WTC11 (cell line): ENCODE results near the gene ZNF429. TPM values are rescaled to one million over a fixed set of nuclear protein-coding genes. Genes with fewer than 3 reads are reported as not detected.
A peak's percentile ranks its signal among the peaks of the same experiment; 100 is the strongest.

Experiments
- ATAC-seq: fragments of 200-7000 bp; cut with Tn5 transposase; 2 replicates; pipeline ENCODE4 v1.10.0; 2021; ENCODE audit warnings: mild to moderate bottlenecking, moderate library complexity
- CTCF ChIA-PET: fragments of 300-600 bp; sonication (Branson Sonifier 250); formaldehyde crosslinking; loops from one replicate; lab custom pipeline; 2021; ENCODE audit warnings: antibody characterized with exemption; lab: Charles Lee
- POLR2A ChIA-PET: fragments of 350-600 bp; sonication (Branson Sonifier 250); formaldehyde crosslinking; loops from one replicate; lab custom pipeline; 2021; ENCODE audit warnings: antibody characterized with exemption; lab: Charles Lee
- DNase-seq: peaks from one replicate; pipeline ENCODE4 v3.0.0; 2021; ENCODE audit warnings: low spot score
- H3K27ac Mint-ChIP-seq: 2 replicates; pipeline ENCODE4 v1.8.0; 2021; ENCODE audit warnings: mixed read lengths
- H3K27me3 Mint-ChIP-seq: 2 replicates; pipeline ENCODE4 v1.8.0; 2021; ENCODE audit warnings: low read depth, mild to moderate bottlenecking, moderate library complexity, mixed read lengths
- H3K36me3 Mint-ChIP-seq: 2 replicates; pipeline ENCODE4 v1.8.0; 2021; ENCODE audit warnings: mixed read lengths
- H3K4me1 Mint-ChIP-seq: 2 replicates; pipeline ENCODE4 v1.8.0; 2022; ENCODE audit warnings: mixed read lengths
- H3K4me3 Mint-ChIP-seq: 2 replicates; pipeline ENCODE4 v1.8.0; 2021; ENCODE audit warnings: mild to moderate bottlenecking, moderate library complexity, mixed read lengths
- H3K9me3 Mint-ChIP-seq: 2 replicates; pipeline ENCODE4 v1.8.0; 2021; ENCODE audit warnings: mixed read lengths
- ETV6 ChIP-seq: sonication (generic); formaldehyde crosslinking; IDR thresholded peaks from 2 replicates; pipeline ENCODE4 v1.8.1; 2022; ENCODE audit warnings: mild to moderate bottlenecking, missing genetic modification reagents
- KAT7 ChIP-seq: sonication (generic); formaldehyde crosslinking; IDR thresholded peaks from 2 replicates; pipeline ENCODE4 v1.8.1; 2023; ENCODE audit warnings: missing genetic modification reagents, mild to moderate bottlenecking, borderline replicate concordance
- NFATC4 ChIP-seq: fragments of 250-450 bp; sonication (Bioruptor Pico); IDR thresholded peaks from 2 replicates; pipeline ENCODE4 v1.9.0; 2021; ENCODE audit warnings: mild to moderate bottlenecking
- NFE2L1 ChIP-seq: sonication (generic); formaldehyde crosslinking; IDR thresholded peaks from 2 replicates; pipeline ENCODE4 v1.8.1; 2023; ENCODE audit warnings: missing genetic modification reagents
- PRRX2 ChIP-seq: fragments of 250-450 bp; sonication (Bioruptor Pico); IDR thresholded peaks from 2 replicates; pipeline ENCODE4 v1.8.0; 2021; ENCODE audit warnings: mild to moderate bottlenecking
- RORB ChIP-seq: fragments of 250-450 bp; sonication (Bioruptor Pico); IDR thresholded peaks from 2 replicates; pipeline ENCODE4 v1.9.0; 2021; ENCODE audit warnings: mild to moderate bottlenecking
- SMAD4 ChIP-seq: sonication (generic); formaldehyde crosslinking; IDR thresholded peaks from 2 replicates; pipeline ENCODE4 v1.8.0; 2022; ENCODE audit warnings: mild to moderate bottlenecking, missing genetic modification reagents
- SP1 ChIP-seq: sonication (generic); formaldehyde crosslinking; conservative IDR thresholded peaks from 2 replicates; pipeline ENCODE4 v1.8.1; 2022; ENCODE audit warnings: missing genetic modification reagents
- ZBTB21 ChIP-seq: sonication (generic); formaldehyde crosslinking; IDR thresholded peaks from 2 replicates; pipeline ENCODE4 v1.8.1; 2023; ENCODE audit warnings: mild to moderate bottlenecking, missing genetic modification reagents, borderline replicate concordance
- ZNF138 ChIP-seq: sonication (generic); formaldehyde crosslinking; conservative IDR thresholded peaks from 2 replicates; pipeline ENCODE4 v1.8.1; 2022; ENCODE audit warnings: mild to moderate bottlenecking, moderate library complexity, missing genetic modification reagents
- ZNF263 ChIP-seq: sonication (generic); formaldehyde crosslinking; IDR thresholded peaks from 2 replicates; pipeline ENCODE4 v1.8.1; 2022; ENCODE audit warnings: low read depth, mild to moderate bottlenecking, moderate library complexity, missing genetic modification reagents
- total RNA-seq: library from RNA; stranded (reverse); gene quantifications from 3 replicates; pipeline ENCODE4 v1.2.3, GENCODE V29; 2021
- TF ChIP-seq, protein P1 (sequence below): fragments of 200-600 bp; IDR thresholded peaks from 2 replicates; pipeline ENCODE4 v1.8.0; 2022; ENCODE audit warnings: antibody characterized with exemption
- TF ChIP-seq, protein P2 (sequence below): sonication (generic); formaldehyde crosslinking; IDR thresholded peaks from 2 replicates; pipeline ENCODE4 v1.8.1; 2022; ENCODE audit warnings: missing genetic modification reagents, borderline replicate concordance
- TF ChIP-seq, protein P3 (sequence below): fragments of 250-450 bp; sonication (Bioruptor Pico); IDR thresholded peaks from 2 replicates; pipeline ENCODE4 v1.8.0; 2021; ENCODE audit warnings: mild to moderate bottlenecking
- TF ChIP-seq, protein P4 (sequence below): sonication (generic); formaldehyde crosslinking; IDR thresholded peaks from 2 replicates; pipeline ENCODE4 v1.8.1; 2022; ENCODE audit warnings: low read depth, mild to moderate bottlenecking, moderate library complexity, missing genetic modification reagents, borderline replicate concordance
- TF ChIP-seq, protein P5 (sequence below): sonication (generic); formaldehyde crosslinking; IDR thresholded peaks from 2 replicates; pipeline ENCODE4 v1.8.1; 2023; ENCODE audit warnings: mild to moderate bottlenecking, missing genetic modification reagents, borderline replicate concordance
- TF ChIP-seq, protein P6 (sequence below): sonication (generic); formaldehyde crosslinking; IDR thresholded peaks from 2 replicates; pipeline ENCODE4 v1.8.0; 2022; ENCODE audit warnings: mild to moderate bottlenecking, missing genetic modification reagents
- TF ChIP-seq, protein P7 (sequence below): sonication (generic); formaldehyde crosslinking; IDR thresholded peaks from 2 replicates; pipeline ENCODE4 v1.8.1; 2023; ENCODE audit warnings: mild to moderate bottlenecking, missing genetic modification reagents
- TF ChIP-seq, protein P8 (sequence below): fragments of 250-450 bp; sonication (Bioruptor Pico); IDR thresholded peaks from 2 replicates; pipeline ENCODE4 v1.9.0; 2021; ENCODE audit warnings: mild to moderate bottlenecking

Gene ZNF429
- total RNA-seq, 1 experiment from 2014 or later, result 9.2 TPM

DNA sequence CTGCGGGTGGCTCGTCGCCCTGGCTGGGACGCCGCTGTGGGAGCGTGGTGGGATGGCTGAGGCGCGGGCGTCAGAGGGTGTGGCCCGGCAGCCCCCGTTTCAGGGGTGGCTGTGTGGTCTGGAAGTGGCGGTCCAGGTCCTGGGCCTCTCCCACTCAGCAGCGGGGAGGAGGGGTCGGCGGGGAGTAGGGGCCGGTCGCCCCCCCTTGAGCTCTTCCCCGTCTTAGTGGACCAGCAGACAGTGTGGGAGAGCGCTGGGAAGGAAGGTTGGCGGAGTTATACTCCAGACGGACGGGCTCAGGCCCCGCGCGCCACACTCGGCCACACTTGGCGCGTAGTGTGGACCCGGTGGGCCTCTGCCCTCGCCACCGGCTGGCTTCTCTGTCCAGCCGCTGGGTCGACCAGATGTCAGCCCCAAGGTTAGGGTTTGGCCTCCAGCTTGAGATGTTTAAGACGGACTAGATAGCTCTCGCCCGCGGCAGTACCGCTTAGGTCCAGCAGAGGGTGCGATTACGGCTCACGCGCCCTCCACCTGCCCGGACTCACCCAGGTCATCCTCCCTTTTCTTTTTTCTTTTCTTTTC, 21.7 kb upstream of the ZNF429 start:
- DNase-seq (peak; percentile 86), ATAC-seq (peak; percentile 85)
- Mint-ChIP-seq H3K4me3 (no peak overlapping the region), H3K4me1 (no peaks in the 10 kb centered on the region), H3K9me3 (peaks cover 49% of the 10 kb centered on the region), H3K27me3 (peaks cover 6% of the 10 kb centered on the region), H3K36me3 (peaks cover 45% of the 10 kb centered on the region), H3K27ac (no peak overlapping the region)
- ChIA-PET POLR2A (interaction anchor here (0.6 to 2.0 kb wide), 5 partner anchors 9 to 921 kb away, joined by 3 to 8 read pairs (median 5); partner anchors contain the start of genes ZNF429 and ZNF708), CTCF (interaction anchor here (0.6 to 2.0 kb wide), 42 partner anchors 9 to 1010 kb away, joined by 3 to 23 read pairs (median 4); partner anchors contain the start of genes ZNF429, ZNF430, ZNF431 and ZNF493)
- TF ChIP-seq, protein P1, sequence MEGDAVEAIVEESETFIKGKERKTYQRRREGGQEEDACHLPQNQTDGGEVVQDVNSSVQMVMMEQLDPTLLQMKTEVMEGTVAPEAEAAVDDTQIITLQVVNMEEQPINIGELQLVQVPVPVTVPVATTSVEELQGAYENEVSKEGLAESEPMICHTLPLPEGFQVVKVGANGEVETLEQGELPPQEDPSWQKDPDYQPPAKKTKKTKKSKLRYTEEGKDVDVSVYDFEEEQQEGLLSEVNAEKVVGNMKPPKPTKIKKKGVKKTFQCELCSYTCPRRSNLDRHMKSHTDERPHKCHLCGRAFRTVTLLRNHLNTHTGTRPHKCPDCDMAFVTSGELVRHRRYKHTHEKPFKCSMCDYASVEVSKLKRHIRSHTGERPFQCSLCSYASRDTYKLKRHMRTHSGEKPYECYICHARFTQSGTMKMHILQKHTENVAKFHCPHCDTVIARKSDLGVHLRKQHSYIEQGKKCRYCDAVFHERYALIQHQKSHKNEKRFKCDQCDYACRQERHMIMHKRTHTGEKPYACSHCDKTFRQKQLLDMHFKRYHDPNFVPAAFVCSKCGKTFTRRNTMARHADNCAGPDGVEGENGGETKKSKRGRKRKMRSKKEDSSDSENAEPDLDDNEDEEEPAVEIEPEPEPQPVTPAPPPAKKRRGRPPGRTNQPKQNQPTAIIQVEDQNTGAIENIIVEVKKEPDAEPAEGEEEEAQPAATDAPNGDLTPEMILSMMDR, result peak; percentile 80
- TF ChIP-seq, protein P2, sequence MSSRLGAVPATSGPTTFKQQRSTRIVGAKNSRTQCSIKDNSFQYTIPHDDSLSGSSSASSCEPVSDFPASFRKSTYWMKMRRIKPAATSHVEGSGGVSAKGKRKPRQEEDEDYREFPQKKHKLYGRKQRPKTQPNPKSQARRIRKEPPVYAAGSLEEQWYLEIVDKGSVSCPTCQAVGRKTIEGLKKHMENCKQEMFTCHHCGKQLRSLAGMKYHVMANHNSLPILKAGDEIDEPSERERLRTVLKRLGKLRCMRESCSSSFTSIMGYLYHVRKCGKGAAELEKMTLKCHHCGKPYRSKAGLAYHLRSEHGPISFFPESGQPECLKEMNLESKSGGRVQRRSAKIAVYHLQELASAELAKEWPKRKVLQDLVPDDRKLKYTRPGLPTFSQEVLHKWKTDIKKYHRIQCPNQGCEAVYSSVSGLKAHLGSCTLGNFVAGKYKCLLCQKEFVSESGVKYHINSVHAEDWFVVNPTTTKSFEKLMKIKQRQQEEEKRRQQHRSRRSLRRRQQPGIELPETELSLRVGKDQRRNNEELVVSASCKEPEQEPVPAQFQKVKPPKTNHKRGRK (CRISPR knock-in tag), result peak; percentile 95
- TF ChIP-seq, protein P3, sequence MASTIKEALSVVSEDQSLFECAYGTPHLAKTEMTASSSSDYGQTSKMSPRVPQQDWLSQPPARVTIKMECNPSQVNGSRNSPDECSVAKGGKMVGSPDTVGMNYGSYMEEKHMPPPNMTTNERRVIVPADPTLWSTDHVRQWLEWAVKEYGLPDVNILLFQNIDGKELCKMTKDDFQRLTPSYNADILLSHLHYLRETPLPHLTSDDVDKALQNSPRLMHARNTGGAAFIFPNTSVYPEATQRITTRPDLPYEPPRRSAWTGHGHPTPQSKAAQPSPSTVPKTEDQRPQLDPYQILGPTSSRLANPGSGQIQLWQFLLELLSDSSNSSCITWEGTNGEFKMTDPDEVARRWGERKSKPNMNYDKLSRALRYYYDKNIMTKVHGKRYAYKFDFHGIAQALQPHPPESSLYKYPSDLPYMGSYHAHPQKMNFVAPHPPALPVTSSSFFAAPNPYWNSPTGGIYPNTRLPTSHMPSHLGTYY (CRISPR knock-in tag), result no peak

DNA sequence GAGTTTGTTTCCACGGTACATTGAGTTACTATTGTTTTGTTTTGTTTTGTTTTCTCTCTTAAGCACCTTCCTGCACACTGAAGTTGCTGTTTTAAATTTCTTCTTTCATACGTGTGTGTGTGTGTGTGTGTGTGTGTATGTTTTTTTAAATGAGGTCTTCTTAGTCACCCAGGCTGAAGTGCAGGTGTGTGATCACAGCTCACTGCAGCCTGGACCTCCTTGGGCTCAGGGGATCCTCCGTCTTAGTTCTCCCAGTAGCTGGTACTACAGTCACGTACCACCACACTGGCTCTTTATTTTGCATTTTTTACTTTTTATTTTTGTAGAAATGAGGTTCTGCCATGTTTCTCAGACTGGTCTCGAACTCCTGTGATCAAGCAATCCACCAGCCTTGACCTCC, 20.8 kb upstream of the ZNF429 start:
- H3K4me1 Mint-ChIP-seq, result no peaks in the 10 kb centered on the region
- H3K4me3 Mint-ChIP-seq, result no peak overlapping the region
- peaks cover 50% of the 10 kb centered on the region for H3K36me3 Mint-ChIP-seq
- peaks cover 55% of the 10 kb centered on the region for H3K9me3 Mint-ChIP-seq
- POLR2A ChIA-PET, result no interaction called here
- ATAC-seq, result no peak
- CTCF ChIA-PET, result interaction anchor here (0.7 to 2.0 kb wide), 5 partner anchors 10 to 626 kb away, joined by 3 to 23 read pairs (median 6); partner anchors contain the start of gene ZNF708
- H3K27me3 Mint-ChIP-seq, result peaks cover 6% of the 10 kb centered on the region
- H3K27ac Mint-ChIP-seq, result no peak overlapping the region
- no peak for DNase-seq
- TF ChIP-seq, protein P4, sequence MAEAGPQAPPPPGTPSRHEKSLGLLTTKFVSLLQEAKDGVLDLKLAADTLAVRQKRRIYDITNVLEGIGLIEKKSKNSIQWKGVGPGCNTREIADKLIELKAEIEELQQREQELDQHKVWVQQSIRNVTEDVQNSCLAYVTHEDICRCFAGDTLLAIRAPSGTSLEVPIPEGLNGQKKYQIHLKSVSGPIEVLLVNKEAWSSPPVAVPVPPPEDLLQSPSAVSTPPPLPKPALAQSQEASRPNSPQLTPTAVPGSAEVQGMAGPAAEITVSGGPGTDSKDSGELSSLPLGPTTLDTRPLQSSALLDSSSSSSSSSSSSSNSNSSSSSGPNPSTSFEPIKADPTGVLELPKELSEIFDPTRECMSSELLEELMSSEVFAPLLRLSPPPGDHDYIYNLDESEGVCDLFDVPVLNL (CRISPR knock-in tag), result no peak
- TF ChIP-seq ZNF138 (CRISPR knock-in tag) (no peak), ZBTB21 (CRISPR knock-in tag) (no peak), NFATC4 (CRISPR knock-in tag) (no peak), SMAD4 (no peak), KAT7 (CRISPR knock-in tag) (no peak), RORB (CRISPR knock-in tag) (no peak), ETV6 (CRISPR knock-in tag) (no peak), NFE2L1 (CRISPR knock-in tag) (no peak), PRRX2 (no peak), ZNF263 (CRISPR knock-in tag) (no peak), SP1 (CRISPR knock-in tag) (no peak)
- TF ChIP-seq, protein P5, sequence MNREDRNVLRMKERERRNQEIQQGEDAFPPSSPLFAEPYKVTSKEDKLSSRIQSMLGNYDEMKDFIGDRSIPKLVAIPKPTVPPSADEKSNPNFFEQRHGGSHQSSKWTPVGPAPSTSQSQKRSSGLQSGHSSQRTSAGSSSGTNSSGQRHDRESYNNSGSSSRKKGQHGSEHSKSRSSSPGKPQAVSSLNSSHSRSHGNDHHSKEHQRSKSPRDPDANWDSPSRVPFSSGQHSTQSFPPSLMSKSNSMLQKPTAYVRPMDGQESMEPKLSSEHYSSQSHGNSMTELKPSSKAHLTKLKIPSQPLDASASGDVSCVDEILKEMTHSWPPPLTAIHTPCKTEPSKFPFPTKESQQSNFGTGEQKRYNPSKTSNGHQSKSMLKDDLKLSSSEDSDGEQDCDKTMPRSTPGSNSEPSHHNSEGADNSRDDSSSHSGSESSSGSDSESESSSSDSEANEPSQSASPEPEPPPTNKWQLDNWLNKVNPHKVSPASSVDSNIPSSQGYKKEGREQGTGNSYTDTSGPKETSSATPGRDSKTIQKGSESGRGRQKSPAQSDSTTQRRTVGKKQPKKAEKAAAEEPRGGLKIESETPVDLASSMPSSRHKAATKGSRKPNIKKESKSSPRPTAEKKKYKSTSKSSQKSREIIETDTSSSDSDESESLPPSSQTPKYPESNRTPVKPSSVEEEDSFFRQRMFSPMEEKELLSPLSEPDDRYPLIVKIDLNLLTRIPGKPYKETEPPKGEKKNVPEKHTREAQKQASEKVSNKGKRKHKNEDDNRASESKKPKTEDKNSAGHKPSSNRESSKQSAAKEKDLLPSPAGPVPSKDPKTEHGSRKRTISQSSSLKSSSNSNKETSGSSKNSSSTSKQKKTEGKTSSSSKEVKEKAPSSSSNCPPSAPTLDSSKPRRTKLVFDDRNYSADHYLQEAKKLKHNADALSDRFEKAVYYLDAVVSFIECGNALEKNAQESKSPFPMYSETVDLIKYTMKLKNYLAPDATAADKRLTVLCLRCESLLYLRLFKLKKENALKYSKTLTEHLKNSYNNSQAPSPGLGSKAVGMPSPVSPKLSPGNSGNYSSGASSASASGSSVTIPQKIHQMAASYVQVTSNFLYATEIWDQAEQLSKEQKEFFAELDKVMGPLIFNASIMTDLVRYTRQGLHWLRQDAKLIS, result no peak
- TF ChIP-seq, protein P6, sequence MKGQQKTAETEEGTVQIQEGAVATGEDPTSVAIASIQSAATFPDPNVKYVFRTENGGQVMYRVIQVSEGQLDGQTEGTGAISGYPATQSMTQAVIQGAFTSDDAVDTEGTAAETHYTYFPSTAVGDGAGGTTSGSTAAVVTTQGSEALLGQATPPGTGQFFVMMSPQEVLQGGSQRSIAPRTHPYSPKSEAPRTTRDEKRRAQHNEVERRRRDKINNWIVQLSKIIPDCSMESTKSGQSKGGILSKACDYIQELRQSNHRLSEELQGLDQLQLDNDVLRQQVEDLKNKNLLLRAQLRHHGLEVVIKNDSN, result no peak
- TF ChIP-seq, protein P7, sequence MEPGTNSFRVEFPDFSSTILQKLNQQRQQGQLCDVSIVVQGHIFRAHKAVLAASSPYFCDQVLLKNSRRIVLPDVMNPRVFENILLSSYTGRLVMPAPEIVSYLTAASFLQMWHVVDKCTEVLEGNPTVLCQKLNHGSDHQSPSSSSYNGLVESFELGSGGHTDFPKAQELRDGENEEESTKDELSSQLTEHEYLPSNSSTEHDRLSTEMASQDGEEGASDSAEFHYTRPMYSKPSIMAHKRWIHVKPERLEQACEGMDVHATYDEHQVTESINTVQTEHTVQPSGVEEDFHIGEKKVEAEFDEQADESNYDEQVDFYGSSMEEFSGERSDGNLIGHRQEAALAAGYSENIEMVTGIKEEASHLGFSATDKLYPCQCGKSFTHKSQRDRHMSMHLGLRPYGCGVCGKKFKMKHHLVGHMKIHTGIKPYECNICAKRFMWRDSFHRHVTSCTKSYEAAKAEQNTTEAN (CRISPR knock-in tag), result no peak
- TF ChIP-seq, protein P8, sequence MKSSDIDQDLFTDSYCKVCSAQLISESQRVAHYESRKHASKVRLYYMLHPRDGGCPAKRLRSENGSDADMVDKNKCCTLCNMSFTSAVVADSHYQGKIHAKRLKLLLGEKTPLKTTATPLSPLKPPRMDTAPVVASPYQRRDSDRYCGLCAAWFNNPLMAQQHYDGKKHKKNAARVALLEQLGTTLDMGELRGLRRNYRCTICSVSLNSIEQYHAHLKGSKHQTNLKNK (CRISPR knock-in tag), result no peak
